HG02840 (cell line): Measurements from ENCODE around the gene PTS.

Source experiments
- ATAC-seq: cut with Tn5 transposase; IDR thresholded peaks from one replicate; pipeline ENCODE4 v1.9.1; 2021; ENCODE audit warnings: mild to moderate bottlenecking, moderate library complexity, moderate number of reproducible peaks; ENCODE audit not compliant: unreplicated experiment, low FRiP score

PTS gene

DNA sequence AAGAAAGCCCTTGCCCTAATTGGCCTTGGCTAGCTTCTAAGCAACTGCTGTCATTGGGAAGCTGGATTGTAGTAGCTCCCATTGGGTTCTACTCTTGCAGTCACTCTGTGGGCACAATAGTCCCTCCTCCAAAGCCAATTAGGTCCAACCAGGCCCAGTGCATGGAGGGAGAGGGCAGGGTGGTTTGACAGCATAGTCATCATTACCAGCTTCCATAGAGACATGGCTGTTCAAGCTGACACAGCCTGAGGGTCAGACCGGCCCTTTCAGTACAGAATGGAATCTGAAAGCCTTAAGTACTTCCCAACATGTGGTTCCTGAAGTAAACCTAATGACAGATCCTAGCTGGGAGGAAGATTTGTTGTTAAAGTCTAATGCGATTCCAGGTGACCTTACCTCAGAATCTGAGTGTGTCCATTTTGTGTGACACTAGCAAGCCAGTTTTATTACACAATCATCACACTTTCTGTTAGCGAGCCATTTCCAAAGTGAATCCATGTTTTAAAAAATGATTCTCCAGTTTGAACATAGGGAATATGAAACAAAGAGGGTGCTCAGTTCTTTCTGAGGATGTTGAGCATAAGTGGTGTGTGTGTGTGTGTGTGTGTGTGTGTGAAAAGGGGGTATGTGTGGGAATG, 27.5 kb downstream of the PTS start:
- ATAC-seq = no peak

DNA sequence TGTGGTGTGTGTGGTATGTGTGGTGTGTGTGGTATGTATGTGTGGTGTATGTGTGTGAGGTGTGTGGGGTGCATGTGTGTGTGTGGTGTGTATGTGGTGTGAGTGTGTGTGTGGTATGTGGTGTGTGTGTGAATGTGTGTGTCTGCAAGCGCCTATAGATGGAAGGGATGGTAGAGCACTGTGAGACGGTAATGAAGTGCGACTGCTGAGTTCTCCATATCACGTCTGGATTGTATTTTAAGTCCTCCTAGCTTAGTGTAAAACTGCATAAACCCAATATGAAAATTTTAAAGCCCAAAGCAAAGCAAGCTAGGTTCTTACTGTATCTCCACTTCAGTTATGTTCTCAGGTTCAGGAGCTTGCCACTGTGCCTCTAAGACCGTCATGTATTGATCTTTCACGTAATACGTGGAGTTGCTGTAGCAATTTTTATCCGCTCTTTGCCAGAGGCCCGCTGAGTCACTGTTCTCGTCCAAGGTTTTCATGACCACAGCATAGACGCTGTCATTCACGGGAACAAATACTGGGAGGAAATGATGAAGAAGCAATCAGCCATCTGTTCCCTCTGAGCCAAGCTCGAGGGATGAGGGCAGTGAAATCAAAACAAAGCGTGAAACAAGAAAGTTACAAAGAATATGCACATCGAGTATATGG, 29.0 kb downstream of the PTS start:
- ATAC-seq = no peak

DNA sequence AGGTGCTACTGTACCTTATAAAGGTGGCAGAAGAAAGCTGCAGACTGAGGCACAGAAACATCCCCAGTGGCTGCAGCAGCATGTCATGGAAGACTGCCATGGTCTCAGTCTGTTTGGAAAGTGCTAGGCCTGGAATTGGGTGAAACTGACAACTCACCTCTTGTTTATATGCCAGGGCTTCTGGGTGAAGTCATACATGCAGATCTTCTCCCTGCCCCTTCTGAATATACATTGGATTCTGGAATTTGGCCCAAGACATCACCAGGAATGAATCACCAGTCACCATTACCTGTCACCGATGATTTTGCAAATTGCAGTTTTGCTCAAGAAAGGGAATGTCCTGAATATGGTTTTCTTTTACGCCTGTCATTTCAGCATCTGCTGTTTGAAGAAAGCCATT, 34.3 kb downstream of the PTS start, which contains the start of gene PLET1:
PLET1 (minus strand) TSS at position 371 of the 400 bp plus-strand sequence; CDS start at position 100, 271 bp downstream.
- no peak for ATAC-seq

DNA sequence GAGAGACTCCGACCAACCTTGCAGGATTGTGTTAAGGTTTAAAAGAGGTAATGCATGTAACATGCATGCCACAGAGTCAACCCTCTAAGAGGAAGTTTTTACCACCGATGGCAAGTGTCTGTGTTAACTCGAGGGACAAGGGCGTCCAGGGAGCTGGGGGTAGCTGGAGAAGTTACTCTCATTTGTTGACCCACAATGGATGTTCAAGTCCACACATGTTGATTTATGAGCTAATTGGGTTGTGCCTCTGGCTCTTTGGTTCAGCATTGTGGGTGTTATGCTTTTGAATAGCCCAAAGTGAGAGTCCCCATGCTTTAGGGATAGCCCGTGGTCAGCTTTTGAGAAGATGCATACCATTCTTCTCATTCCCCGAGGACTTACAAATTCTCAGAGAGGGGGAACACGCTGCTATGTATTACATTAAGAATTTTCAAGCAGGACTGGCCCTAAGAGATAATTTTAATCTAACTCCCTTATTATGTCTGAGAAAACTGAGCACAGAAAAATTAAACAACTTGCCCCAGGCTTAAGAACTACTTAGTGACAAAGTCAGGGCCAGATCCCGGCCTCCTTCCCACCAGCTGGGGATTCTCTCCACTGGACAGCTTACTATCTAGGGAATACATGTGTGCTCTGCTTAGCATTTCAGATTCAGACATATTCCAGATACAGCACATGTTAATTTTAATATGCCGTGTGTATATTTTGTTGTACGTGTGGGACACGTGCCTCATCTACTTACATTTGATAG, 39.6 kb downstream of the PTS start:
- no peak for ATAC-seq

DNA sequence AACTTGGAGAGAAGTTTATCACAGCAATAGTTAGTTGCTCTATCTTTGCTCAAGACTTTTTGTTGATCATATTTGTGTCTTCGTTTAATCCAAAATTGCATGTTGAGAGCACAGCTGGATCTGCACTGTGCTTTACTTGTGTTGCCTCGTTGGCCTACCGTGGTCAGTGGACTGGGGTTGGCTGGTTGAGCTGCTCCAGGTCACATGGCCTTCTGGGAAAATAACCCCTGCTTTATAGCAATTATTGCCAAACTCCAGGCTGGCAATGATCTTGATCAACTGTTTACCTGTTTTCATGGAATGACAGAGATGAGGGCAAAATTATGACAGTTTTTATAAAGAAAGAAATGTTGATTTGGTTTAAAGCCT, 40.2 kb downstream of the PTS start:
- ATAC-seq = no peak

DNA sequence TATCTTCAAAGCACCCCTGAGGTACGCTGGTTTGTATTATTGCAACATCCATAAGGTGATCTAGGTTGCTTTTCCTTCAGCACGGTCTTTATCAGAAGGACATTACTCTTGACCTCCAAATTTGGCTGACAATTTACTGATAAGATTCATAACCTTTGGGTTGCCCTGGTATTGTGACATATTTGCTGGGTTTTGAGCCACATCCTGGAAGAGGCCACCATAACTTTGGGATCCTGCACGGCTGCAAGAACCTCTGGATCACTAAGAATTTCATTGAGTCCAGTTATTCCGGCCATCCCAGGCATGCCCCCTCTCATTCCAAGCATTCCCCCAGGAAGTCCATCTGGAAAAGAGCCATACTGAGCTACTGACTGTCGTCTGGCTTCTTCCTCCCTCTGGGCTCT, 41.0 kb downstream of the PTS start:
- ATAC-seq = no peak

DNA sequence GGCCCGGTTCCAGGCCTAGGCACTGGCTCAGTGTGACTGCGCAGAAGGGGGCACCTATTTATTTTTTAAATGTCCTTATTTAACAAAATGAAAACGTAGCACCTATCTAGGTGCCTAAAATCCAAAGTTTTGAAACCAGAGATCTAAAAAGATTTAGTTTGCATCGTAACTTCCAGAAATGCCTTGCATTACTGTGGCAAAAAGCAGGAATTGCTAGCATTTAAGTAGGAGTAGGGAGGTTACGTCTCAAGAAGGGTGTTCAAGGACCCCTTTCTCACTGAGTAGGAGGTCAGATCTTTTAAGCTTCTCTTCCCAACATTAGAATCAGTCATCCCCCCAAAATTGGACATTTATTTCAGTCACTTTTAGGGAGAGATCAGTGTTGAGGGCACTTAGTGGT, 42.2 kb downstream of the PTS start:
- no peak for ATAC-seq

DNA sequence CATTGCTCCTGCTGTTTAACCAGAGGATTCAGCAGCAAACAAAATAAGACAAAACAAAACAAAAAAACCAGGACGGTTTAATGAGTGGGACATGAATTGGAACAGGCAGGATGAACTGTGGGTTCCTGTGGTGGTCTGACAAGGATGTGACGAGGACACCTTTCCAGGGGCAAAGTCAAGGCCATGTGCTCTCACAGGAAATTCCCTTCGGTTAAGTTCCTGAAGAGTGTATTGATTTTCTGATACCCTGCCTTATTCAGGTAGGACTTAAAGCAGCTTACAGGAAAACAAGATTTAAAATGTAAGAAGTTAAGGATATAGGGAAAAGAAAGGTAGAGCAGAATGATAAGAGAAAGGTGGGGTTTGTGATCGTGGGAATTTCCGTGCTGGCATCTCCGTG, 42.9 kb downstream of the PTS start:
- no peak for ATAC-seq

DNA sequence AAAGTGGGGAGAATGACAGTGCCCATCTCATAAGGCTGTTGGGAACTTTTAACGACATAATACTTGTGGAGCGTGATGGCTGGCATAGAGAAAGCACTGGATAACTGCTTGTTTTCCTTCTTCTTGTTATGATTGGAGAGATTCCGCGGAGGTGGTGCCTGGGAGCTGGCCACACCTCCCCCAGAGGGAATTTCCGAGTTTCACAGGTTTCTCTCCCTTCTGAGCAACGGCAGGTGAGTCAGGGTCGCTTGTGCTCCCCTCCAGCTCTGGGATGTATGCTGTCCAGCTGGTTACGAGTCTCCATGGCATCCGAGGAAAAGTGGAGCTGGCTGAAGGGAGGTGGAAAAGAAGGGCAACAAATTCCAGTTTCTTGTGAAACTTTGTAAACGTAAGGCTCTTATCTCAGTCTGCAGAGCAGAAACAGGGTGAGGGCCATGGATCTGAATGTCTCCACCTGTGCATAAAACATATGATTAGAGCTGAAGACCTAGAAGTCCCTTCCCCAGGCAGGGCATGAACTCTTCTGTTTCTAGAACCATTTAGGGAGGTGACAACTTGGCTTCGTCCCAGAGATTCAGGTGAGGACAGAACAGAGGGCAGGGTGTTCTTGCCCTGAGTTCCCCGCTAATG, 44.4 kb downstream of the PTS start:
- ATAC-seq = no peak

DNA sequence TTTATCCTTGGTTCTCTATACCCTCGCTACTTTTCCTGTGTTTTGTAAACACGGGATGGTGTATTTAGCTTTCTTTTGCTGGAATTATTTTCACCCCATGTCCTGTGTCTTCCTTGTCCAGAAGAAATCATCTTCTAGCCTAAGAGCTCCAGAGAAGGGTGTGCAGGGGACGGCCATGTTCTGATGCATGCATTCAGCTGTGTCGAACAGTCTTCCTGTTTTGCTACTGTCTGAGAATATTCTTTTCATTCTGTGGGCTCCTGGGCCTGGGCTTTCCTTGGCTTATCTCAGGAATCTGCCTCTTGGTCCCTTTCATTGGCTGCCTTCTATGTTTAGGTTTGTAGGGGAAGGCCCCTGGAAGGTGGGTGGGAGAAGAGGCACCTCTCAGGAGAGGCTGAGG, 45.0 kb downstream of the PTS start:
- no peak for ATAC-seq

DNA sequence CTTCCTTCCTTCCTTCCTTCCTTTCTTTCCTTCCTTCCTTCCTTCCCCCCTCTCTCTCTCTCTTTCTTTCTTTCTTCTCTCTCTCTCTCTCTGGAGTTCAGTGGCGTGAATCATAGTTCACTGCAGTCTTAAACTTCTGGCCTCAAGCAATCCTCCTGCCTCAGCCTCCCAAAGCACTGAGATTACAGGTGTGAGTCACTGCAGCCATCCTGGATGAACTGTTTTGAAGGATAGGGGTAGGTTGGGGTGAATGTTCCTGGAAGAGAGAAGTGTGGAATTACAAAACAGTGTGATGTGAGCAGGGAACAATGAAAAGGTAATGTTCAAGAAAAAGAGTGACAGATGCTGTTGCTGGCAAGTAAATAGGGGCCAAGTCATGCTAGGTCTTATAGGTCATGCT, 46.8 kb downstream of the PTS start:
- no peak for ATAC-seq

DNA sequence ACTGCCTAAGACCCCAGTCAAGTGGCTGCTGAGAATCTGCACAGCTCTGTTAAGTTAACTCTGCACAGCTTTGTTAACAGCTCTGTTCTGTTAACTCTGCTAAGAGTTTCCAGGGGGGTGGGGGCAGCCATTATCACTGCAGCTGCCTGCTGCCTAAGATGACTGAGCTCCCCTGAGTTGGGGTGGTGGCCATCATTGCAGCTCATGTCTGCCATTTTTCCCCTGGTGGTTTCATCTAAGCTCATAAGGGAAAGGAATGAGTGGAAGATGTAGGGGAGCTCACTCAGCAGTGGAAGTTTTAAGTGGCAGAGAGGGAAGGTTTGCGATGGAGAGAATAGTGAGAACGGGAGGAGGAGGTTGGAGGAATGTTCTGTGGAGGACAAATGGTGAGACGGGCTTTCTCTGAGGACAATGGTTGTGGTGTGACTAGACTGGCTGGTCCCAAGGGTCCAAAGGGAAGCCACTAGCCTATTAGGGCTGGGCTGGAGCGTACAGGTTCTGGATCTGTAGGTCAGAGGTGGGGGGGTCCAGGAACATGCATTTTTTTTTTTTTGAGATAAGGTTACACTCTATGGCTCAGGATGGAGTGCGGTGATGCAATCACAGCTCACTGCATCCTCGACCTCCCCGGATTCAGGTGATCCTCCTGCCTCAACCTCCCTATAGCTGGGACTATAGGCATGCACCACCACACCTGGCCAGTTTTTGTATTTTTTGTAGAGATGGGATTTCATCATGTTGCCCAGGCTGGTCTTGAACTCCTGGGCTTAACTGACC, 48.0 kb downstream of the PTS start:
- ATAC-seq = no peak

DNA sequence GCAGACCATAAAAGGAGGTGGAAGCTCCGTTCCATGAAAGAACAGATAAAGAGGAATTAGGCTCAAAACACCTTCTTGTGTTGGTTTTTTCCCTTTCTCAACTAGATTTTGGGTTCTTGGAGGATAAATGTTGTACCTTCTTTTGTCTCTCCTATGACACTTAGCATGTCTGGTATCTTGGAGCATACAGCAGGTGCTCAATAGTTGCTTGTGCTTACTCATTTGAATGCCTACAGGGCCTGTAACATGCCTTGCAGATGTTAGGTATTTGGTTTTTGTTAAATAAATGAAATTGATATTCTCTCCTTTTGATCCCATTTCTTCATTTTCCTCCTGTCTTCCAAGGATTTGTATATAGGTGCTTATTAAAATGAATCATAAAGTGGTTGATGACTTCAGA, 50.8 kb downstream of the PTS start:
- no peak for ATAC-seq

DNA sequence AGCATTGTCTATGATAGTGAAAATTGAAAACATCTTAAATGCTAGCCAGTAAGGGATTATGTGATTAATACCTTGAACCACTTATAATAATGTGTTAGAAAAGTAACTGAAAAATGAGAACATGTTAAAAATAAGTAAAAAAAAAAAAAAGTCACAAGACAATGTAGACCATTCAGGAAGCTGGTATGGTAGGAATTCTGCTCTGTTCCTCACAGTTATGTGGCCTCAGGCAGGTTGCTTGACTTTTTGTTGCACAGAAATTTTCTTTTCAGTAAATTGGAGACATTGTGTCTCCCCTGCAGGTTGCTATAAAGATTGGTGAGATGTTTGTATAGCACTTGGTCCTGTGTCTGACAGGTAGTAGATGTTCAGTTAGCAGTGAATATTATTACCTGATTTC, 51.7 kb downstream of the PTS start:
- no peak for ATAC-seq

DNA sequence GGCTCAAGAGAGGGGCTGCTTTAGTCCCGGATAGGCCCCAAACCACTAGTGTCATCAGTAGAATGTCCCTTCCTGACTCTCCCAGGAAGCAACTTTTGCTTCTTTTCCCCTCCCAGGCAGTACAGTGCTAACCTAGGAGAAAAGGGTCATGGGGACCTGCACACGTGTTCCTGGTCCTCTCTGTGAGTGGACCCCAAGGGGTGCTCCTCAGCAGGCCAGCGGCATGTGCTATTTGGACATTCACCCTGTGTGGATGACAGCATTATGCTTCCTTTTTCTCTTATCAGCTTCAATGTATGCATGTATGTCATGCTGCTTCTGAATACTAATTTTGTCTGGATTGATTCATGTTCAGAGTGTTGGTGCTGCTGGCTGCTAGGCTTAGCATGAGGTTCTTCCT, 52.6 kb downstream of the PTS start:
- no peak for ATAC-seq

DNA sequence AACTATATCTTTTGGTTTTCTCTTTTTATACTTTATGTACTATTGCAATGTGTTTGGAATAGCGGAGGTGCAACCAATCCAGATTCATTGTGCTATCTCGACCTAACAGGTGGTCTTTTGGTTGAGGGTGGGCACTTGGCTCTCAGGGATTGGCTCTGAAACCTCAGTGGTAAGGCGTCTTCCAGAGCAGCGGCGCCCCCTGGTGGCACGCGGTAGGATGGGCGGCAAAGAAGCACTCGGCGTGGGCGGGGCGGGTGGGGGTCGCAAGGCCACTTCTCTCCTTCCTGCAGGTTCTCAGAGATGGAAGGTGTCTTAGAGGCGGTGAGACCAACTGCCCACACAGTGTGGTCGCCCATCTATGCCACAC, 53.7 kb downstream of the PTS start:
- peak; percentile 49 for ATAC-seq

DNA sequence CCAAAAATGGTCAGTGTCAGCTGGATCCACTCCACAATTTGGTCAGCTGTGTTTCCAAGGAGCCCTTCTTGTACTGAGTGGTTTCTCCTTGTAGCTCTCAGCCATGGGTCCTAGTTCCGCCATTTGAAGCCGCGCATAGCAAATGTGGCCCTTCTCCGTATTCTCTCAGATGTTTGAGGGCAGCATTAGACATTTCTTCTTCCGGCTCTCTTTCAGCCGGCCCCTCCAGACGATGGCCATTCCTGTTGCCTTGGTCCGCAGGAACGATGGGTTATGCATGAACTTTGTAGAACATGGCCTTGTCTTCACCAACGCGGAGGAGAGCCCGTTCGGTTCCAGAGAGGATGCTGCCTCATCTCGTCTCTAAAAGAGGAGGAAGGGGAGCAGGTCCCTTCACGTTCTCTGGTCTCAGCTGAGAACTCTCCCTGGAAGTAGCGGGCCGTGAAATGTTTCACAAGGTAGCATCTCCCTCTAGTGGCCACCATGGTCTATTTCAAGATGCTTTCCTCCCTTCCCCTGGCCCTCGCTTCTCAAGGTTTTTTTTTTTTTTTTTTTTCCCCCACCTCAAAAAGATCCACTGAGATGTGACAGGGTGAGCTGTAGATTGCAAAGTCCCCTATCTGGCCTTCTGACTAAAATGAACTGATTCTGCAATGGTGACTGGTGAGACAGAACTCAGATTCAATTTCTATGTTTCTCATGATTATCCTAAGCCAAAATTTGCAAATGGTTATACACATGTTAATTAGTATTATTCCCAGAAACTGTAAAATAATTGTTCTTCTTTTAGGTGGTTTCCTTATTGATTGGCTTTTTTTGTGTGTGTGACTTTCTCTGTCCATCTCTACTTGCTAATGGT, 54.3 kb downstream of the PTS start:
- peak; percentile 53 for ATAC-seq

DNA sequence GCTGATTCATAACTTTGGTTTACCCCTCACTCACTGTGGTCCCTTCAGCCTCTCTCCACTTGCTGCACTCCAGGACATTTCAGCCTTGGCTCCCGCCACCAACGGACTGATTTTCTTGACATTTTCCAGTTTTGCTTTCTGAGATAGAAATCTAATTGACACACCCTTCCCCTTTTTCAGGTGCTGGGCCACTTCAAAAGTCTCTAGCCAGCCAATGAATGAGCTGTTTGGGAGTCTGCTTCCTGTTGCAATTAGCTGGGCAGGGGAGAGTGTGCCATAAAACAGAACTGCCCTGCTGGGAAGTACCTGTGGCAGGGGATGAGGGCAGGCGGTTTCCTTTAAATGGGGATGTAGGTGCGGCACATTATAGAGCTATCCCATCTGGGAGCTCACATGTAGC, 55.5 kb downstream of the PTS start:
- ATAC-seq = no peak
